Upper lobe of left lung (tissue), 4 donors: Measurements from ENCODE around the gene PPP1R3F.

Experiments
- CTCF ChIP-seq, 6 experiments: fragments of 450-650 bp in 4 of 6; fragments of 200-600 bp in 2 of 6; sonication (generic) in 2 of 6; IDR thresholded peaks; one replicate each; pipeline ENCODE4 v1.5.1; 2016 to 2019; ENCODE audit warnings: antibody characterized with exemption in 6 of 6
- POLR2AphosphoS5 ChIP-seq, 2 donors: sonication (generic); formaldehyde crosslinking; IDR thresholded peaks; one replicate each; pipeline ENCODE4 v1.5.1; 2017; ENCODE audit warnings: antibody characterized with exemption in 2 of 2

GRCh38 chrX:49269767-49270248 lies at the start of gene PPP1R3F:
- TF ChIP-seq POLR2AphosphoS5 (IDR thresholded peaks at IDR 0.05) (peak; percentile 44 to 62), CTCF (IDR thresholded peaks at IDR 0.05) (peak in 2 of 6 experiments; percentile 4 to 37)
